Panc1 (cell line): ENCODE data around the gene QPCTL. TPM values are rescaled to one million over a fixed set of nuclear protein-coding genes. Genes with fewer than 3 reads are reported as not detected.
"Not testable (repeated sequence)": the region's sequence is repeated elsewhere in the genome, so short reads cannot be mapped to it uniquely, and the experiment has no call there.

Source experiments
- ATAC-seq: fragments of 200-7000 bp; cut with Tn5 transposase; 2 replicates; pipeline ENCODE4 v1.9.1; 2020; ENCODE audit warnings: mild to moderate bottlenecking, moderate library complexity
- BruUV-seq: library from RNA; stranded (reverse); fragments of 400-500 nt; replicated peaks from 2 replicates; lab custom pipeline; 2021; lab: Mats Ljungman, UMichigan
- CTCF ChIA-PET: fragments of 300-600 bp; sonication (Branson Sonifier 250); formaldehyde crosslinking; loops from one replicate; lab custom pipeline; 2022; ENCODE audit warnings: antibody characterized with exemption; lab: Charles Lee
- POLR2A ChIA-PET: fragments of 300-600 bp; sonication (Branson Sonifier 250); formaldehyde crosslinking; loops from one replicate; lab custom pipeline; 2022; ENCODE audit warnings: antibody characterized with exemption; lab: Charles Lee
- DNase-seq: peaks from one replicate; pipeline ENCODE4 v3.0.0-alpha.2; 2010; ENCODE audit warnings: low read depth, low spot score
- H3K27ac ChIP-seq: 2 replicates; pipeline ENCODE4 v1.5.1; 2011; ENCODE audit warnings: mild to moderate bottlenecking, low read length, inconsistent platforms
- H3K27me3 ChIP-seq: fragments of 200-500 bp; sonication (Bioruptor generic); 2 replicates; pipeline ENCODE4 v1.6.0; 2014; ENCODE audit warnings: low read length, inconsistent platforms; ENCODE audit not compliant: control insufficient read depth, insufficient read depth
- H3K36me3 ChIP-seq: fragments of 200-500 bp; sonication (Bioruptor generic); 2 replicates; pipeline ENCODE4 v1.5.1; 2014; ENCODE audit warnings: inconsistent platforms, mild to moderate bottlenecking, low read length, moderate library complexity; ENCODE audit not compliant: control insufficient read depth, insufficient read depth
- H3K4me1 ChIP-seq: 2 replicates; pipeline ENCODE4 v1.5.1; 2011; ENCODE audit warnings: inconsistent platforms, mild to moderate bottlenecking, low read length, moderate library complexity; ENCODE audit not compliant: control insufficient read depth, insufficient read depth
- H3K4me3 ChIP-seq, 2 experiments: 2 replicates each; pipeline ENCODE4 v1.5.1; 2011 to 2012; ENCODE audit warnings: low read depth in 2 of 2, low read length in 2 of 2, mild to moderate bottlenecking in 2 of 2, inconsistent platforms in 1 of 2, moderate library complexity in 1 of 2
- H3K9me3 ChIP-seq: fragments of 200-500 bp; sonication (Bioruptor generic); 2 replicates; pipeline ENCODE4 v1.5.1; 2014; ENCODE audit warnings: low read depth, mild to moderate bottlenecking, inconsistent platforms, low read length, moderate library complexity; ENCODE audit not compliant: control insufficient read depth, insufficient read depth
- POLR2AphosphoS5 ChIP-seq: IDR thresholded peaks from 2 replicates; pipeline ENCODE4 v1.6.1; 2012; ENCODE audit warnings: mild to moderate bottlenecking, low read depth, low read length, moderate library complexity
- REST ChIP-seq, 2 experiments: IDR thresholded peaks; 2 replicates each; pipeline ENCODE4 v1.6.1; 2011 to 2012; ENCODE audit warnings: low read depth in 2 of 2, control low read depth in 1 of 2, low read length in 1 of 2, mild to moderate bottlenecking in 1 of 2, moderate library complexity in 1 of 2; ENCODE audit not compliant: insufficient read depth in 1 of 2
- SIN3A ChIP-seq: IDR thresholded peaks from 2 replicates; pipeline ENCODE4 v1.6.1; 2012; ENCODE audit warnings: low read depth, mild to moderate bottlenecking, low read length, moderate library complexity, borderline replicate concordance; ENCODE audit not compliant: insufficient read depth
- TCF7L2 ChIP-seq: IDR thresholded peaks from 2 replicates; pipeline ENCODE4 v1.6.1; 2011; ENCODE audit warnings: mild to moderate bottlenecking, low read depth, low read length, inconsistent platforms
- in situ Hi-C: cut with HindIII; loops from 2 replicates; pipeline ENCODE4 v1.10.0; 2016; ENCODE audit warnings: low sequenced_read_pairs, low pct_unique_long_range_greater_than_20kb
- intact Hi-C: fragments of 100-400 bp; cut with micrococcal nuclease; formaldehyde crosslinking; loops from one replicate; pipeline ENCODE4 v1.10.0; 2022; ENCODE audit not compliant: unreplicated experiment
- total RNA-seq: library from RNA; stranded (reverse); gene quantifications from one replicate; pipeline ENCODE4 v1.2.1, GENCODE V29; 2021; ENCODE audit not compliant: unreplicated experiment
- TF ChIP-seq, protein P1 (sequence below): fragments of 450-650 bp; IDR thresholded peaks from 2 replicates; pipeline ENCODE4 v1.5.1; 2017; ENCODE audit warnings: mild to moderate bottlenecking

Gene QPCTL
- total RNA-seq, 1 experiment from 2014 or later, result 19.4 TPM

- BruUV-seq, POLR2A ChIA-PET, in situ Hi-C loops, ATAC-seq, H3K27me3 ChIP-seq, DNase-seq, H3K4me1 ChIP-seq, H3K27ac ChIP-seq, H3K9me3 ChIP-seq, intact Hi-C loops, H3K36me3 ChIP-seq, H3K4me3 ChIP-seq, CTCF ChIA-PET: not testable (repeated sequence)
Observed at GRCh38 chr19:45728683-45729082, 36.2 kb downstream of the QPCTL start.

DNA sequence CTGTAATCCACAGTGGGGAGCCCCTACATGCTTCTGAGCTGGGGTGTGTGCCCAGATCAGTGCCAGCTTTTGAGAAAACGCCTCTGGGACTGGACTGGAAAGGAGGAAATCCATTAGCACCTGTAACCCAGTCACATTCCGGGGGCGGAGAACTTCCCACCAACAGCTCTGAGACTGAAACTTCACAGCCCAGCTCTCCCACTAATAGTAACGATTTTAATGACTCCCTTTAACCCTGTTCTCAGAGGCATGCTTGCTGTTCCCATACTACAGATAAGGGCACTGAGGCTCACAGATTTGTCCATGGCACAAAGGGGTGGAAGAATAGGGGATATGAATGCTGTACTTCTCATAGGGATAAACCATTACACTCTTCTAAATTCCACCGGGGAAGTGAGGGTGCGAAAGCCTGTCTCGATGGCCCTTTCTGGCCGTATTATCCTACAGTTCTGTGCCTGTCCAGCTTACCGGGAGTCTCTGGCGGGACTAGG lies 37.4 kb downstream of the QPCTL start:
- intact Hi-C loops (no loop called here), in situ Hi-C loops (no loop called here)
- peak overlapping the region; percentile 76 to 84 for H3K4me3 ChIP-seq
- POLR2A ChIA-PET, result interaction anchor here (0.6 kb wide), 1 partner anchor 22 kb away, joined by 14 read pairs; no protein-coding TSS in a partner anchor
- ATAC-seq (peak; percentile 3; the same call in 1 of the 2 replicates), DNase-seq (no peak)
- peak overlapping the region; percentile 85 for H3K27ac ChIP-seq
- H3K9me3 ChIP-seq, result no peaks in the 10 kb centered on the region
- no peak for TF ChIP-seq REST (IDR thresholded peaks at IDR 0.05; ENCODE audit: insufficient read depth in 1 of 2, low read depth in 2 of 2, low read length in 1 of 2)
- TF ChIP-seq, protein P1, sequence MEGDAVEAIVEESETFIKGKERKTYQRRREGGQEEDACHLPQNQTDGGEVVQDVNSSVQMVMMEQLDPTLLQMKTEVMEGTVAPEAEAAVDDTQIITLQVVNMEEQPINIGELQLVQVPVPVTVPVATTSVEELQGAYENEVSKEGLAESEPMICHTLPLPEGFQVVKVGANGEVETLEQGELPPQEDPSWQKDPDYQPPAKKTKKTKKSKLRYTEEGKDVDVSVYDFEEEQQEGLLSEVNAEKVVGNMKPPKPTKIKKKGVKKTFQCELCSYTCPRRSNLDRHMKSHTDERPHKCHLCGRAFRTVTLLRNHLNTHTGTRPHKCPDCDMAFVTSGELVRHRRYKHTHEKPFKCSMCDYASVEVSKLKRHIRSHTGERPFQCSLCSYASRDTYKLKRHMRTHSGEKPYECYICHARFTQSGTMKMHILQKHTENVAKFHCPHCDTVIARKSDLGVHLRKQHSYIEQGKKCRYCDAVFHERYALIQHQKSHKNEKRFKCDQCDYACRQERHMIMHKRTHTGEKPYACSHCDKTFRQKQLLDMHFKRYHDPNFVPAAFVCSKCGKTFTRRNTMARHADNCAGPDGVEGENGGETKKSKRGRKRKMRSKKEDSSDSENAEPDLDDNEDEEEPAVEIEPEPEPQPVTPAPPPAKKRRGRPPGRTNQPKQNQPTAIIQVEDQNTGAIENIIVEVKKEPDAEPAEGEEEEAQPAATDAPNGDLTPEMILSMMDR, result no peak
- TF ChIP-seq SIN3A, result no peak
- no peak for TF ChIP-seq TCF7L2
- no peak for TF ChIP-seq POLR2AphosphoS5
- H3K27me3 ChIP-seq, result no peaks in the 10 kb centered on the region
- H3K36me3 ChIP-seq, result peaks cover 2% of the 10 kb centered on the region; the same call in 1 of the 2 replicates
- CTCF ChIA-PET, result no interaction called here
- no peaks in the 10 kb centered on the region for H3K4me1 ChIP-seq
- BruUV-seq, result TSS peak; percentile 91
